GM19193 (cell line): ENCODE results near the gene RAB2B.

Source experiments
- POLR2A ChIP-seq: IDR thresholded peaks from 4 replicates; pipeline ENCODE4 v1.6.1; 2011; ENCODE audit not compliant: insufficient read depth, insufficient read length; ENCODE audit errors: extremely low read depth

RAB2B gene

DNA sequence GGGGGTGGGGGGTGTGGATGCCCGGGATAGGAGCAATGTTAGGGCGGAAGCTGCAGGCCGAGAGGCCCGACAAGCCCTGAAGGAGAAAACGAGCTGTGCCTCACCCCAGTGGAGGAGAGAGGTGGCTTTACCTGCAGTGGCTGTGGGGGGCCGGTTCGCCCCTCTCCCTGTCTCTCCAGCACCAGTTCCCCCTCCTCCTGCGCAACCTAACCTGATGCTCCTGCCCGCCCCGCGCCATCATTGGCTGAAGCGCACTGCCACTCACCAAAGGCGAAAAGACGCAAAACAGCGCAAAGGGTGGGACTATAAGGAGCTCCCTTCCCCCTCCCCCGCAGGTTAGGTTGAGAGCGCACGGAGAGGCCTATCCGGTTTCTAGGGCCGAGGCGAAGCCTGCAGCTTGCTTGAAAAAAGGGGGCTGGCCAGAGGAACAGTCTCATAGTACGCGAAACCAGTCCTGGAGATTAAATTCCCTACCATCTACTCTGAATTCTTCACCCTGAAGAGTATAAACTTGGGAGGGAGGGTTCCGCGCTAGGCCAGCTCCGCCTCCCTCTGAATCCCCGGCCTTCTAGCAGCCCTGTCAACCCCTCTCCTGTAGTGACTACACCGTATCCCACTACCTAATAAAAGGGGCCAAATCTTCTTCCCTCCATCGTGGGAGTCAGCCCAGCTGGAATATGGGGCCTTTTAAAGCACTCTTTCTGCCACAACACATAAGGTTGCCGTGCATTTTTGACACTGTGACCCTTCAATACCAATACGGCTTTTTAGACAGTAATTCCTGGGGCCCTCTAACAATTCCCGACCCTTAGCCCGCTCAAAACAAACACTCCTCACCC, 39.5 kb downstream of the RAB2B start:
- peak; percentile 63 for TF ChIP-seq POLR2A

DNA sequence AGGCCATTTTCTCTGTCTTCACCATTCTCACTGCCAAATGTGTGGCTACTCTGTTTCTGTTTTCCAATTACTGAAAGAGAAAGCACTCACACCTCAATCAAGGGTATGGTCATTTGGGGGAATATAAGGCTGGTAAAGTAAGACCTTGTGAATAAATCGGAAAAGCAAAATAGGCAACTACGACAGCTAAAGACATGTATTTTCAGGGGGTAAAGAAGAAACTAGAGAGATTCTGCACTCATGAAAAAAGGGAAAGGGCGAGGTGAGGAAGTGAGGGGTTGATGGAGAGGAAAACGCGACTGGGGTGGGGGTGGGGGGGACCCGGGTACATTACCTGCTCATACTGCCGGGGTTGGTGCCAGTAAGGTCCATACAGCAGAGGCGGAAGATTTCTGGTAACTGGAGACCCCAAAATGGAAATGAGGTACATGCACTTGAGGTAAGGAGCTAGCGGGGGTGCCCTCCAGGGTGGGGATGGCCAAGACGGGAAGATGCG, 40.1 kb downstream of the RAB2B start:
- TF ChIP-seq POLR2A = no peak

DNA sequence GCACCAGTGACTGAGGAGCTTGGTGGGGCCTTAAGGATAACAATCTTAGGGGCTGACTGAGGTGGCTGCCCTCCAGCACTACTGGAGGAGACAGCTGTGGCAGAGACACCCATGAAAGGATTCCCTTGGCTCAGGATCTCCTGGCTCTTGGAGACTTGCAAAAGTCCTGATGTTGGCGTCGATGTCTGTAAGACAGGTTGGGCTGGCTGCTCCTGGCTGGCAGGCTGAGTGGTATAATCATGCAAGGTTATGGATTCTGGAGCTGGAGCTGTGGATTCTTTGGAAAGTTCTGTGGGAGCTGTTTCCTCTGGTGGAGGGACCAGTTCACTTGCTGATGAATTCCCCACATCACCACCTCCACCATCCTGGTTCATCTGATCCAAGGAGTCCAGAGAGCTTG, 45.6 kb downstream of the RAB2B start:
- TF ChIP-seq POLR2A = no peak

DNA sequence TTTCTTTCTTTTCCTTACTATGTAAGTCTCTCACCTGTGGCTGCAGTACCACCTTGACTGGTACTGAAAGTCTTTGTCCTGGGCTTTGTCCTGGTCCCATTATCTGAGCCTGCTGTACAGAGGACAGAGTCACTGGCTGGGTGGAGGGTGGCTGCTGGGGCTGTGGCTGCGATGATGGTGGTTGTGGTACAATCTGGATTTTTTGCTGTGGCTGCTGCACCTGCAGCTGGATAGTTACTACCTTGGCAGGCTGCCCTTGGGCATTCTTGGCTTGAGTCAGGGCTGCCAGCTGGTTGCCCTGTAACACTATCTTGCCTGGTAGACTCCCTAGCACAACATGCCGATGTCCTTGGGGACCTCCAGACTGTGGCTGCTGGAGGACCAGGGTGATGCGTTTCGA, 47.8 kb downstream of the RAB2B start:
- no peak for TF ChIP-seq POLR2A

DNA sequence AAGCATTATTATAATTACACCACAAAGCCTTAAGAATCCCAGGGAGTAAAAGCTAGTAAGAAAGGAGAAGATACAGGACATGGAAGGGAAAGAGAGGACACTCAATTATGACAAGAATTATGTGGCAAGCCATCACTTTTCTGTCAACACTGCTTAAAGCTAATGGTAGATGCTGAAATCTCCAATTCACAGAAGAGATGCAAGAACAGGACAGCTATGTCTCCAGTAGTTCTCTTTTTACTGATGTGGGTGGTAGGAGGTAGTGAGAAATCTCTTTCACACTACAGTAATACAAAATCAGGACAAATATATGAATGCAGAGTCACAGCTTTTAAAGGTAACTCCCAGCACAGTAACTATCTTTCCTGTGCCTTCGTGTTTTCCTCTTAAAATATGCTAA, 50.1 kb downstream of the RAB2B start:
- TF ChIP-seq POLR2A = no peak

DNA sequence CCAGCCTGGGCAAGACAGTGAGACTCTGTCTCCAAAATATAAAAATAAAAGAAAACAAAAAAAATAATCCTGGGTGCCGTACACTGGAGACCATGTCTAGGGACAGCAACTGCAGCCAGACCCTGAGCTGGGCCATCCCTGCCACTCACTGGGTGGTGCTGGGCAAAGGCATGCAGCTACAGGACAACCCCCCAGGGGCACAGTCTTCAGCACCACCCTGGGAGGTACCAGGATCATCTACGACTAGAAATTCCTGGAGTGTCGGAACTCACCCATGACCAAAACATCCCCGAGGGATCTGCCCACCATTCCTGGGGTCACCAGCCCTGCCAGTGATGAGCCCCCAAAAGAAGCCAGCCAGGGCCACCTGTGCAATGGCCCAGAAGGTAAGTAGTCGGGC, 57.2 kb downstream of the RAB2B start:
- TF ChIP-seq POLR2A = no peak

DNA sequence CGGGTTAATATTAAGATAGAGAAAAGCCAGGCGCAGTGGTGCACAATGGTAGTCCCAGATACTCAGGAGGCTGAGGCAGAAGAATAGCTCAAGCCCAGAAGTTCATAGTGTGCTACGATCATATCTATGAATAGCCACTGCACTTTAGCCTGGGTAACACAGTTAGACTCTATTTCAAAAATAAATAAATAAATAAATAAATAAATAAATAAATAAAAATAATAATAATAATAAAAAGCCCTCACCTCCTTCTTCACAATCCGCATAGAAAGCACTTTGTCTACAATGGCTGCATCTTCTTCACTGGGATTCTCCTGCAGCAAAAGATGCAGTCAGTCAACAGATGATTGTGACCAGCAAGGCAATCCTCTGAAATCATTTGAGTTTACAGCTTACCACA, 61.4 kb downstream of the RAB2B start:
- no peak for TF ChIP-seq POLR2A

DNA sequence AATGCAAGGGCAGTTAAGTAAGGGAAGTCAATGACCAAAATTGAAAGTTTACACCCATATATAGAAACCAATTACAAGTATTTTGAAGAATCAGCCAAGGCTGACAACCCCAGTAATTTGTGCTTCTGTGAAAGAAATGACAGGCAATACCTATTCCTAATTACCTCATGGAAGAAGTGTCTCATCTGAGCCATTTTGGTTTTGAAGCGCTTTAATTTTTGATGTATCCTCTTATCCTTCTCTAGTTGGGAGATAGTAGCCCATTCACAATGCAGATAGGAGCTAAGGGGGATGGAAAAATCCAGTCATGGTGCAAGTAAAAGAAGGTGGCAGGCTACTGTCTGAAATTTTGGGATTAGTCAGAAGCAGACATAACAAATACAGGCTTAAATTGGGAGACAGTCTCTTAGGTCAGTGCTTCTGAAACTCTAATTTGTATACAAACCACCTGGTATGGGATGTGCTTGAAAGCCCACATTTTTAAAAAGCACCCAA, 62.6 kb downstream of the RAB2B start:
- no peak for TF ChIP-seq POLR2A
